Measurements from ENCODE around the gene HILPDA.

- no peak for TF ChIP-seq CTCF (IDR thresholded peaks at IDR 0.05)
- TF ChIP-seq POLR2A (IDR thresholded peaks at IDR 0.05) = no peak
These were observed 33.6 kb upstream of the HILPDA start for GRCh38 chr7:128422037-128422436.
